Measurements from ENCODE around the gene NCOA6.

DNA sequence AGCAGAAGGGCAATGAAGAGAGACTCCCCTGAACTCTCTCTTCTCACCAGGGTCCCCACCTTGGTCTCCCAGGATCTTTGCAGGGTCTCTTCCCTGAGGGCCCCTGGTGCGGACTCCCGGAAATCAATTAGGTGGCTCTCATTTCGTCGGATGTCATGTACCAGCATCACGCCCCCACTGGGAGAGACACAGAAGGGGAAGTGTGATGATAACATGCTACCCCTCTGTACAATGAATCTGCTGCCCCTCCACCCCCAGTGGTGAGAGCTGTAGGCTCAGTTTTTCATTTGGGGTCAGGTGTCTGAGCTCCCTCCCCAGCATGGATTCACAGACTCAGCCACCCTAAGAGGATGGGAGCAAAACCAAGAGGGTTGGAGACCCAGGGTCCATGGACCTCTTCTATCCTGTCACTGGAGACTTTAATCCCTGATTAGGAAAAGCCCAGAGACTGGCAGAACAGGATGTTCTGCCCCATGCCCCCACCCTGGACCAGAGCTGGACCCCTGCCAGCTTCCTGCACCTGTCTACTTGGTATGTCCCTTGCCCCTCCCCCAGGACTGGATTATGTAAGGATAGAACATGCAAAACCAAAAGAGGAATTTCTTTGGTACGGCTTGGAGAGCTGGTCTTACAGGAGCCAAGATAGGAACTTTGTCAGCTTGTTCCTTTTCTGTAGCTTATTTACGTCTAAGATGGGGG is 36.1 kb upstream of the NCOA6 start:
- TF ChIP-seq, protein P1, sequence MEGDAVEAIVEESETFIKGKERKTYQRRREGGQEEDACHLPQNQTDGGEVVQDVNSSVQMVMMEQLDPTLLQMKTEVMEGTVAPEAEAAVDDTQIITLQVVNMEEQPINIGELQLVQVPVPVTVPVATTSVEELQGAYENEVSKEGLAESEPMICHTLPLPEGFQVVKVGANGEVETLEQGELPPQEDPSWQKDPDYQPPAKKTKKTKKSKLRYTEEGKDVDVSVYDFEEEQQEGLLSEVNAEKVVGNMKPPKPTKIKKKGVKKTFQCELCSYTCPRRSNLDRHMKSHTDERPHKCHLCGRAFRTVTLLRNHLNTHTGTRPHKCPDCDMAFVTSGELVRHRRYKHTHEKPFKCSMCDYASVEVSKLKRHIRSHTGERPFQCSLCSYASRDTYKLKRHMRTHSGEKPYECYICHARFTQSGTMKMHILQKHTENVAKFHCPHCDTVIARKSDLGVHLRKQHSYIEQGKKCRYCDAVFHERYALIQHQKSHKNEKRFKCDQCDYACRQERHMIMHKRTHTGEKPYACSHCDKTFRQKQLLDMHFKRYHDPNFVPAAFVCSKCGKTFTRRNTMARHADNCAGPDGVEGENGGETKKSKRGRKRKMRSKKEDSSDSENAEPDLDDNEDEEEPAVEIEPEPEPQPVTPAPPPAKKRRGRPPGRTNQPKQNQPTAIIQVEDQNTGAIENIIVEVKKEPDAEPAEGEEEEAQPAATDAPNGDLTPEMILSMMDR (IDR thresholded peaks at IDR 0.05) = no peak
- TF ChIP-seq POLR2A (IDR thresholded peaks at IDR 0.05) = no peak

Data from esophagus squamous epithelium (tissue), 4 donors.